Measurements from ENCODE around the gene TOP2A.

The TOP2A gene

GRCh38 chr17:40345994-40346764 is 71.5 kb downstream of the TOP2A start:
- DNase-seq: no peak

- peak in 3 of 5 experiments; percentile 25 to 48 (median 28) for DNase-seq
Observed at GRCh38 chr17:40345161-40345993, 72.3 kb downstream of the TOP2A start.

DNA sequence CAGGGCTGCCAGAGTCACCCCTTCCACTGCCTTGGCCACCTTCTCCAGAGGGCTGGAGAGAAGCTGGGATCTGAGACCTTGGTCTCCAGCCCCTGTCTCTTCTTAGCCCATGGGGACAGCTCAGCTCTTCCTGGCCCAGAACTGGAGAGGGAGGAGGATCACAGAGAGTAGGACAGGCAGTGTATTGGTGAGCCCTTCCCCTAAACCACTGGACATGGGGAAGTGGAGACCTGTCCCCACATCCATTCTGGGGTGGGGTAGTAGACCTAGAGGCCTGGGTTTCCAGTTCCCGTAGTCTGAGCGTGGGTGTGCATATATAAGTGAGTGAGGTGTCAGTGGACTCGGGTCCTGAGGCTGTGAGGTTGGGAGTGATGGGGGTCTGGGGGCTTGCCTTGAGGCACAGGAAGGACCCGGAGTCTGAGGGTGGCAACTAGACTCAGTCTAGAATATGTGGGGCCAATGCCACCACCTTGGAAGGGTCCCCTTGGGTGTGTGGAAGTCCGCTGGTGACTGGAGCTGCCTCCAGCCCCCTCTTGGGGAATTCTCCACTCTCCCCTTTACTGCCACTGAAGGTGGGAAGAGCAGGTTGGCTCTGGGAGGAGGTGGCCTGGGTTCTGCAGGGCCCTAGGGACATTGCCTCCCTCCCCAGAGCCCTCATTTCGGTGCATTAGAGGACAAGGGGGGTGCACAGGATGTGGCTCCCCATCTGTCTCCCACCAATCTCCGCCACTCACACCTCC is 73.1 kb downstream of the TOP2A start:
- DNase-seq: peak in 1 of 5 experiments; percentile 77

DNA sequence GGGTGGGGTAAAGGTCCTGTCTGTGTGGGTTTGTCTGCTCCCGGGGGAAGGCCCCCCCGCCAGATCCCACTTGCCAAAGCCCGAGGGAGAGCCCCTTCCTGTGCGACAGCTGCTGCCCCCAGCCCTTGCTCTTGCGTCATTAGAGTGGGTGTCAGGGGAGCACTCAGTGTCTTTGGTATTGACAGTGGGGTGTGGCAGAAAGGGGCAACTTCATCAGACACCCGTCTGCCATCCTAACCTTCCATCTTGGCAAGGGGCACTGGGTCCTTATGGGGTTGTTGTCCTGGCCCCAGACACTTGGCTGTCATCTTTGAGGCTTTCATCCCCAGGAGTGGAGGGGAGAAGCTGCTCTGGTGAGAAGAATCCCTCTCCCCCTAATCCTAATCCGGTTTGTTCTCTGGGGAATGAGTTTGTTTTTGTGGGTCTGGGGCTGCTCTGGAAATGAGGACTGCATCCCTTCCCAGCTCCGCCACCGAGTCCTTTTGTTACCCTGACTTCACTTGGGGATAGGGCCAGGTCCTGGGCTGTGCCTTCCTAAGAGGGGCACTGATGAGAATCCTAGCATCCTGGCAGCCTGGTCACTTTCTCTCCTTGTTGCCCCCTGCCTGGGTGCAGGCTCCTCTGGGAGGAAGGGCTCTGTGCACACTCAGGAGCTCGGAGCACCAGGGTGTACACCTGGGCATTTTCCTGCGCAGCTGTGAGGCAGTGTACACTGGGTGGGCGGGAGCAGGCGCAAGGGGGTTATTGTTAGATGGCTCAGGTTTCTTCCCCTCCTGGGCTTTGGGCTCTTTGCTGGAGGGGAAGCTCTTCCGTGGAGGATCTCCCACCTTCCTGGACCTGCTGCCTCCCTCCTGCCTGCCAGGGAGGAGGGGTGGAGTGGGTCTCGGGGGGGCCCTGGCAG is 74.2 kb downstream of the TOP2A start:
- no peak for DNase-seq

DNA sequence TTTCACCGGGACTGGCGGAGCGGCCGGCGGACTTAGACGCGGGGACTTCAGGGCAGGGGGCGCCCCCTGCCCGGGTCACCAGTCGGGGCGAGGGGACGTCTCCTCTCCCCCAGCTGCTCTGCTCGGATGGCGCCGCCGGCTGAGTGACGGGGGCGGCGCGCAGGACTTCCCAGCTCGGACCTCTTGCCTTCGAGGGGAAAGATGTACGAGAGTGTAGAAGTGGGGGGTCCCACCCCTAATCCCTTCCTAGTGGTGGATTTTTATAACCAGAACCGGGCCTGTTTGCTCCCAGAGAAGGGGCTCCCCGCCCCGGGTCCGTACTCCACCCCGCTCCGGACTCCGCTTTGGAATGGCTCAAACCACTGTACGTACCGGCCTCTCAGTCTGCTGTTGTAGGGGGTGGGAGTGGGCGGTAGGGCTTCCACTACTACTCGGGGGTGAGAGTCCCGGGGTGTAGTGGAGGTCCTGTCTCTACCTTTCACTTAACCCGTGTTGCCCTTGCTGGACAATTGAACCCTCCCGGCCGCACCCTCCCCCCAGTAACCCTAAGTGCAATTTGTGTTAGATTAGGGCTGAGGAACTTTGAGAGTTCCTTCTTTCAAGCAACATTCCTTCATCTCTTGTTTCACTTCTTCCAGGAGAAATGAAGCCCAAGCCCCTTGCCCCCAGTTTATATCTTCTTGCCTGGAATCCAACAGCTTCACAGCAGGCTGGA is 75.0 kb downstream of the TOP2A start:
- DNase-seq: no peak

DNA sequence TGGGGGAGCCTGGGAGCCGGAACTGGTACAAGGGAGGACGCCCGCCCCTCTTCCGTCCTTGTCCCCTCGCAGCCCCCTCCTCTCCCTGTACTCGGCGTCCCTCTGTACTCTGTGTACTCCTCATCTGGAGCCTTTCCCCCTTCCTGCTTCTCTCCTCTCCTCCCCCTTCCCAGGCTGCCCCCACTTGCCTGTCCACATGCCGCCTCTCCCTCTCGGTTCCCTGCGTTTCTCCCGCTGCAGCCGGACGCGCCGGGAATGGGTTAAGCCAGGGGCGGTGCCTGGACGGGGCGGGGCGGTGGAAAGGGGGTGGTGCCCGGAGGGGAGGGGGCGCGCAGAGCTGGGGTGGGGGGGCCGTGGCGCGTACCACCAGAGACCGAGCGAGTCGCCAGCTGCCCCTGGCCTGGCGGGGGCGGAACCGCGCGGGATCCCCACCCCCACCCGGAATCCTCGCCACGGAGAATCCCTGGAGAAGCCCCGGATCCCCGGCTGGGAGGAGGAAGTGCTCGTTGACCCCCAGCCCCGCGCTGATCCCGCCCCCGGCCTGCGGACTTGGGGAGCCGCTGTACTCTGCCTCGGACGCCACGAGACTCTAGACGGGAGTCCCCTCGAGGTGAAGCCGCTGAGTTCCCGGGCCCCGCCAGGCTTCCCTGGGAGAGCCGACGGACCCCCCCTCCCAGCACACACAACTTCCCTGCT is 75.7 kb downstream of the TOP2A start:
- no peak for DNase-seq

DNA sequence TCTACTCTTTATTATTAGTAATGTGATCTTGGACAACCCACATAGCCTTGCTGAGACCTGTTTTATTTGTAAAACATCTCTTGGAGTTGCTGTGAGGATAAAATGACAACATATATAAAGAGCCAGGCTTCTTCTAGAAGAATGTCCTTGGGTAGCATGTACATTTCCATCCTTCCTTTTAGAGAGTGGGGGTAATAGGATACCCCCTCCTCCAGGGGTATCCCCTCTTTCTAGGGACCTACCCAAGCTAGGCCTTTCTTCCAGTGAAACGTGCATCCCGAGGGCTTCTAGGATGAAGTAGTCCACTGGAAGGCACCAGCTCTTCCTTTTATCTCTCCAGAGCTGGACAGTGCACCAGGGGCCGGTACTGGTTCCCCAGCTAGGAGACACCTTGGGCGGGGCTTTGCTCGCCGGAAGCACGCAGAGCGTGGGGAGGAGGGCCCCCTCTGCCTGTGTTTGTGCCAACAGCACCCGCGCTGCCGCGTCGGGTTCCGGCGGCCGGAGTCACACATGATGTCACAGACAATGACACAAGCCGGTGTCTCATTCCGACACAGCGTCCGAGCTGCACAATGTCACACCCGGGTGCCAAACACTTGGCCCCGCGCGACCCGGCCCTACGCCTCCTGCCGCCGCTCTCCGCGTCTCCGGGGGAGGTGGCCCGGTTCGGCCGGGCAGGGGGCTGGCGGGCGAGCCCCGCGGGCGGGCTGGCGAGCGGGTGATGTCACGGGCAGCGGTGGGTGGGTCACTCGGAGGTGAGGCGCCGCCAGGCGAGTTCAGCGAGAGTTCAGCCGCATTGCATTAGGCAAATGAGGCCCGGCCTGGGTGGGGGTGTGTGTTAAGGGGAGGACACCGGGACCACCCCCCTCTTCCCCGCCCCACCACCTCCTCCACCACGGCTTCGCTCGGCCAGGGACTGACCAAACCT is 76.6 kb downstream of the TOP2A start:
- peak; percentile 72 to 94 (median 84) for DNase-seq

DNA sequence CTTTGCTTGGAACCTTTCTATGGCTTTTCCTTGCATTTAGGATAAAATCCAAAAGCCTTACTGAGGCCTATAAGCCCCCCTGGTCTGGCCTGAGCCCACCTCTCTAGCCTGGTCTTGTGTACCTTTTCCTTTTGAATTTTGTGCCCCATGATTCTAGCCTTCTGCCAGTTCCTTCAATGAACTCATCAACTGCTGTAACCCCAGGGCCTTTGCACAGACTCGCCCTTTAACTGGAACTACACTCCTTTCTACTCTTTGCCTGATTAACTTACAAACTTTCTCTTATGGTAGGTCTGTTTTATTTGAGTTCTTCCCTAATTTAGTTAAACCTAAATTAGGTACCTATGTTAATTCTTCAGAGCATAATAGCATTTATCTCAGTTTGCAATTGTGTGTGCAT is 77.4 kb downstream of the TOP2A start:
- no peak for DNase-seq

- no peak for DNase-seq
Observed at GRCh38 chr17:40338941-40339649, 78.6 kb downstream of the TOP2A start.
